MM.1S (cell line): Measurements from ENCODE around the gene SARS1.
A peak's percentile ranks its signal among the peaks of the same experiment; 100 is the strongest.
"Not testable (repeated sequence)": the region's sequence is repeated elsewhere in the genome, so short reads cannot be mapped to it uniquely, and the experiment has no call there.

ENCODE experiments used
- DNase-seq: peaks from one replicate; pipeline ENCODE4 v3.0.0-alpha.2; 2015
- H2AFZ ChIP-seq: fragments of 300-600 bp; sonication (generic); 2 replicates; pipeline ENCODE4 v1.6.0; 2016; ENCODE audit warnings: antibody characterized with exemption, low read length
- H3F3A ChIP-seq: fragments of 300-600 bp; sonication (generic); 2 replicates; pipeline ENCODE4 v1.6.1; 2016; ENCODE audit warnings: mild to moderate bottlenecking, antibody characterized with exemption, low read length, moderate library complexity, mixed read lengths; ENCODE audit not compliant: insufficient read depth
- H3K27ac ChIP-seq: fragments of 300-600 bp; sonication (generic); 2 replicates; pipeline ENCODE4 v1.5.1; 2016; ENCODE audit warnings: mild to moderate bottlenecking, low read length
- H3K27me3 ChIP-seq: fragments of 300-600 bp; sonication (generic); replicated peaks from 2 replicates; pipeline ENCODE4 v1.6.0; 2016; ENCODE audit warnings: low read length; ENCODE audit not compliant: insufficient read depth
- H3K36me3 ChIP-seq: fragments of 300-600 bp; sonication (generic); replicated peaks from 2 replicates; pipeline ENCODE4 v1.6.1; 2016; ENCODE audit warnings: mild to moderate bottlenecking, low read length, mixed read lengths; ENCODE audit not compliant: insufficient read depth
- H3K4me1 ChIP-seq: fragments of 300-600 bp; sonication (generic); 2 replicates; pipeline ENCODE4 v1.6.1; 2016; ENCODE audit warnings: low read length, mixed read lengths
- H3K4me2 ChIP-seq: fragments of 300-600 bp; sonication (generic); 2 replicates; pipeline ENCODE4 v1.6.0; 2016; ENCODE audit warnings: low read depth, low read length
- H3K4me3 ChIP-seq: fragments of 300-600 bp; sonication (generic); 2 replicates; pipeline ENCODE4 v1.5.1; 2016; ENCODE audit warnings: low read length, mixed read lengths
- H3K79me2 ChIP-seq: fragments of 300-600 bp; sonication (generic); 2 replicates; pipeline ENCODE4 v1.6.1; 2016; ENCODE audit warnings: mixed run types, low read length, mixed read lengths
- H3K9ac ChIP-seq: fragments of 300-600 bp; sonication (generic); 2 replicates; pipeline ENCODE4 v1.6.1; 2016; ENCODE audit warnings: low read length, mixed read lengths
- H3K9me2 ChIP-seq: fragments of 300-600 bp; sonication (generic); replicated peaks from 2 replicates; pipeline ENCODE4 v1.6.1; 2016; ENCODE audit warnings: mild to moderate bottlenecking, low read length, mixed read lengths; ENCODE audit not compliant: insufficient read depth
- H3K9me3 ChIP-seq: fragments of 300-600 bp; sonication (generic); replicated peaks from 2 replicates; pipeline ENCODE4 v1.6.1; 2016; ENCODE audit warnings: mild to moderate bottlenecking, low read length, mixed read lengths; ENCODE audit not compliant: insufficient read depth
- H4K20me1 ChIP-seq: fragments of 300-600 bp; sonication (generic); 2 replicates; pipeline ENCODE4 v1.6.1; 2016; ENCODE audit warnings: mild to moderate bottlenecking, low read length, moderate library complexity, mixed read lengths; ENCODE audit not compliant: insufficient read depth
- CTCF ChIP-seq: fragments of 300-600 bp; sonication (generic); IDR thresholded peaks from 2 replicates; pipeline ENCODE4 v1.5.1; 2016; ENCODE audit warnings: antibody characterized with exemption, low read length, mixed read lengths
- EZH2 ChIP-seq: fragments of 300-600 bp; sonication (generic); optimal IDR thresholded peaks from 2 replicates; pipeline ENCODE3; 2017; ENCODE audit warnings: low read depth, mild to moderate bottlenecking, antibody characterized with exemption, low read length, mixed read lengths
- EZH2phosphoT487 ChIP-seq: fragments of 300-600 bp; sonication (generic); IDR thresholded peaks from 2 replicates; pipeline ENCODE4 v1.6.1; 2018; ENCODE audit warnings: antibody characterized with exemption, low read length

The SARS1 gene

GRCh38 chr1:109282952-109283747 lies 69.4 kb downstream of the SARS1 start, which contains the start of gene PSRC1:
Gene PSRC1 (minus strand): TSS chr1:109283145.
- peak within 1 kb of the TSS; percentile 80 for H3K4me3 ChIP-seq
- H3K27me3 ChIP-seq: no peaks in the 10 kb centered on the region
- H2AFZ ChIP-seq: peak within 1 kb of the TSS; percentile 86
- H3F3A ChIP-seq: peaks cover 10% of the 10 kb centered on the region; the same call in 1 of the 2 replicates
- H3K79me2 ChIP-seq: peaks cover 7% of the 10 kb centered on the region; the same call in 1 of the 2 replicates
- no peaks in the 10 kb centered on the region for H3K9me3 ChIP-seq
- peak within 1 kb of the TSS; percentile 69 for H3K27ac ChIP-seq
- H3K4me2 ChIP-seq: peak within 1 kb of the TSS; percentile 89
- peak; percentile 79 for DNase-seq
- no peaks in the 10 kb centered on the region for H3K36me3 ChIP-seq
- no peaks in the 10 kb centered on the region for H3K9me2 ChIP-seq
- H3K9ac ChIP-seq: peak within 1 kb of the TSS; percentile 49; the same call in 1 of the 2 replicates
- H4K20me1 ChIP-seq: no peaks in the 10 kb centered on the region
- 0 out of 2 replicates have a peak, but pooled peaks cover 10% of the 10 kb centered on the region for H3K4me1 ChIP-seq
- TF ChIP-seq EZH2phosphoT487: no peak
- peak; percentile 43 for TF ChIP-seq CTCF

- Histone ChIP-seq H3F3A (peaks cover 8% of the 10 kb centered on the region; the same call in 1 of the 2 replicates), H3K9me3 (no peaks in the 10 kb centered on the region), H3K9me2 (no peaks in the 10 kb centered on the region), H3K4me3 (peak overlapping the region; percentile 80), H3K79me2 (peaks cover 7% of the 10 kb centered on the region; the same call in 1 of the 2 replicates), H3K9ac (peak overlapping the region; percentile 49; the same call in 1 of the 2 replicates), H2AFZ (peak overlapping the region; percentile 86), H3K27ac (peak overlapping the region; percentile 69; the same call in 1 of the 2 replicates), H4K20me1 (no peaks in the 10 kb centered on the region), H3K36me3 (no peaks in the 10 kb centered on the region), H3K4me2 (peak overlapping the region; percentile 89), H3K27me3 (no peaks in the 10 kb centered on the region), H3K4me1 (0 out of 2 replicates have a peak, but pooled peaks cover 10% of the 10 kb centered on the region)
- no peak for TF ChIP-seq CTCF
- TF ChIP-seq EZH2: no peak
- TF ChIP-seq EZH2phosphoT487: no peak
- DNase-seq: peak; percentile 53
These were observed 70.3 kb downstream of the SARS1 start for GRCh38 chr1:109283748-109284600.

GRCh38 chr1:109286762-109287161 lies 73.0 kb downstream of the SARS1 start:
- H3K4me3 ChIP-seq, H3K36me3 ChIP-seq, H3K27me3 ChIP-seq, DNase-seq, H3K27ac ChIP-seq, H2AFZ ChIP-seq, H3K79me2 ChIP-seq, H4K20me1 ChIP-seq, H3K9ac ChIP-seq, H3K9me3 ChIP-seq, H3K9me2 ChIP-seq, H3K4me2 ChIP-seq, H3F3A ChIP-seq: not testable (repeated sequence)
- H3K4me1 ChIP-seq: 0 out of 2 replicates have a peak, but pooled peaks cover 10% of the 10 kb centered on the region
